H4 (cell line): ENCODE data around the gene TTC21A. TPM values are rescaled to one million over a fixed set of nuclear protein-coding genes. Genes with fewer than 3 reads are reported as not detected.

Source experiments
- DNase-seq: peaks from one replicate; pipeline ENCODE4 v3.0.0-alpha.2; 2015; ENCODE audit warnings: low spot score
- total RNA-seq: library from RNA; depleted of rRNA; stranded (reverse); fragments of >200 nt; shearing (Covaris generic); gene quantifications from 2 replicates; pipeline ENCODE4 v1.2.3, GENCODE V29; 2014; rRNA removed

TTC21A gene
- total RNA-seq, 1 experiment from 2014 or later = 0.35 TPM

GRCh38 chr3:39177708-39178332, 70.3 kb downstream of the TTC21A start:
- peak; percentile 85 for DNase-seq

- peak; percentile 18 for DNase-seq
These were observed 71.1 kb downstream of the TTC21A start for GRCh38 chr3:39178553-39178952.

- no peak for DNase-seq
These were observed 72.7 kb downstream of the TTC21A start for GRCh38 chr3:39180183-39180545.

- peak; percentile 74 for DNase-seq
These were observed 73.3 kb downstream of the TTC21A start for GRCh38 chr3:39180546-39181346.

- no peak for DNase-seq
These were observed 74.2 kb downstream of the TTC21A start for GRCh38 chr3:39181408-39182335.

GRCh38 chr3:39183211-39184080, 76.0 kb downstream of the TTC21A start:
- no peak for DNase-seq

GRCh38 chr3:39184081-39184967, 76.8 kb downstream of the TTC21A start:
- DNase-seq = no peak

GRCh38 chr3:39184968-39185285, 77.4 kb downstream of the TTC21A start:
- no peak for DNase-seq

GRCh38 chr3:39185326-39185958, 78.0 kb downstream of the TTC21A start:
- no peak for DNase-seq

- no peak for DNase-seq
These were observed 78.6 kb downstream of the TTC21A start for GRCh38 chr3:39185959-39186691.

- DNase-seq = no peak
These were observed 79.2 kb downstream of the TTC21A start for GRCh38 chr3:39186692-39187151.

GRCh38 chr3:39187372-39188155, 80.1 kb downstream of the TTC21A start:
- DNase-seq = no peak

Other genes starting within 250 kb of the TTC21A start
- not detected in 2 replicates for gene SCN11A, start 55.7 kb upstream of the TTC21A start, total RNA-seq
- 11.3 and 18.7 TPM in 2 replicates for gene WDR48, start 55.7 kb upstream of the TTC21A start, total RNA-seq
- 12.3 and 24.4 TPM in 2 replicates for gene GORASP1, start 53 bp upstream of the TTC21A start, total RNA-seq
- 3.8 and 4.3 TPM in 2 replicates for gene CSRNP1, start 45.9 kb downstream of the TTC21A start, total RNA-seq
- gene XIRP1, start 84.9 kb downstream of the TTC21A start, total RNA-seq = not detected in 2 replicates
- not detected in 2 replicates for gene CX3CR1, start 172.4 kb downstream of the TTC21A start, total RNA-seq
- not detected in 2 replicates for gene CCR8, start 222.0 kb downstream of the TTC21A start, total RNA-seq